Hematopoietic multipotent progenitor cell treated with erythropoietin and hydrocortisone succinate and interleukin-3 and kit ligand, for 17 days (in vitro differentiated cells): ENCODE data around the gene MEIS1.

Source experiments
- DNase-seq: peaks from one replicate; pipeline ENCODE4 v3.0.0-alpha.2; 2015; ENCODE audit warnings: low spot score

Gene MEIS1

GRCh38 chr2:66443979-66444861, 9.3 kb downstream of the MEIS1 start:
- no peak for DNase-seq

- DNase-seq, result no peak
Observed at GRCh38 chr2:66445076-66445924, 10.4 kb downstream of the MEIS1 start.

DNA sequence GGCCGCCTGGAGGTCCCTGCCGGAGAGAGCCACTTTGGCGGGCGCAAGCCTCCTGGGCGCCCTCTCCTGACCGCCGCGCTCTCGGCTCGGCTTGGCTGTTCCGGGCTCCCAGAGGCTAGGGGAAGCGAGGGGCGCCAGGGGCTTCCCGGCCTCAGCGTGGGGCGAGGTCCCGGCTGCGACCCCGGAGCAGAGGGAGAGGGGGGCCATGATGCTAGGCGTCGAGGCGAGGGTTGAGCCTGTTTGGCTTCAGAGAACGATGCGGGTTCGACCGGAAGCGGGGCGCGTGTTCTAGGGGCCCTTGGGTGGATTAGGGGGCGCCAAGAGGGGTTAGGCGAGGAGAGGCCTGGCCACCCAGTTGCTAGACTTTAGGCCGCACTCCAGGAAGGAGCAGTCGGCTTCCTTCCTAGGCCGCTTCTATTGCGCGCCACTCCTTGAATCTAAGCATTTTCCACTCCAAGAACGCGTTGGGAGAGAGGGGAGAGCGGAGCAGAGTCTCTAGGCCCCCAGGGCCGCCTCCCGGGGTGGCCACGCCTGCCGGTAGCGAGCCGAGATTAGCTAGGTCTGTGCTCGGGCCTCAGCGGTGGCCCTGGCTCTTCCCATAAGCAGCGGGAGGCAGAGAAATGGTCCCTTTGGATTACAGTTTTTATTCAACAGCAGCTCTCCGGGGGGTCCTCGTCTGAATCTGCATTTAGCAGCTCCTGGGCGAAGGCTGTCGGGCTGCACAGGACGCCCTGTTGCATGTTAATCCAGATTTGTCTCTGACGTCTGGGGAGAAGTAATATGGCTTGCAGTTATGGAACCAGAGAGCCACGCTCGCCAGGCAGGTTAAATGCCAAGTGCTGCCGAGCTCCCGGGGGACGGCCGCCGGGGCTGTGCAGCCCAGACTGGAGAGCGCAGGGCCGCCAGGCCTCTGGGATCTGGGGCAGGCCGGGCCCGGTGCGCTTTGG, 11.3 kb downstream of the MEIS1 start:
- DNase-seq, result no peak

DNA sequence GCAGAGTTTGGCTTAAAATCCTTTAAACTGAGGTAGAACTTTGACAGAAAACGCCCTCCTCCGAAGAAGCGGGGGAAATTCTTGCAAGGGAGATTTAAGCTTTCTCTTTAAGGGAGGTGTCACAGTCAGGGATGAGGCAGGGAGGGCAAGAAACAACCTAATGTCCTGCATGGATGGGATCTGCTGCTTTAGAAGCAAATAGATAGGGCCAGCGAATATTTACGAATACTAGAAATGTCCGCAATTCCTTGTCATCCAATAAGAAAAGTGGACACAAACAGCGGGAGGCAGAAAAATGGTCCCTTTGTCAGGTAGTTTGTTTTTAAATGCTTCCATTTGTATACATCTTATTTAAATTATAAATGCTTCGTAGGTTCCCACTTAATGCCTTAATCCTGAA, 12.0 kb downstream of the MEIS1 start:
- no peak for DNase-seq

- no peak for DNase-seq
Observed at GRCh38 chr2:66447677-66448076, 12.8 kb downstream of the MEIS1 start.

GRCh38 chr2:66448136-66448991, 13.4 kb downstream of the MEIS1 start:
- no peak for DNase-seq

- DNase-seq, result no peak
Observed at GRCh38 chr2:66452214-66452613, 17.3 kb downstream of the MEIS1 start.

GRCh38 chr2:66452917-66453316, 18.0 kb downstream of the MEIS1 start:
- DNase-seq, result no peak

DNA sequence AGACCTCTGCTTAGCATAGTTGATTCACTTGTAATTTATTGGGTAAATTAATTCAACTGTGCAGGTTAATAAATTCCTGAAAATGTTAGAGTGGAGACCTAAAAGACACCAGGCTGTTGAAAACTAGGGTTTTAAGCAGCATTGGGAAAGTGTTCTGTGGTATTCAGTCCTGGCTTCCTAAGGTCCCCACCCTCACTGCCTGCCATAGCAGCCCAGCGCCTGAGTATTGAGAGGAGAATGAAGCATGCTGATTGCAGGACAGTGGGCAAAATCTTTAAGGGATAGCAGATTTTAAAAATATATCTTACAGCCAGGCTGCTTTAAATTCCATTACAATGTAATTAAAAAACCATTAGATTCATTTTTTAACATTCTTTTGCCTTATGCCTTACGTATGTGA, 20.6 kb downstream of the MEIS1 start:
- no peak for DNase-seq

DNA sequence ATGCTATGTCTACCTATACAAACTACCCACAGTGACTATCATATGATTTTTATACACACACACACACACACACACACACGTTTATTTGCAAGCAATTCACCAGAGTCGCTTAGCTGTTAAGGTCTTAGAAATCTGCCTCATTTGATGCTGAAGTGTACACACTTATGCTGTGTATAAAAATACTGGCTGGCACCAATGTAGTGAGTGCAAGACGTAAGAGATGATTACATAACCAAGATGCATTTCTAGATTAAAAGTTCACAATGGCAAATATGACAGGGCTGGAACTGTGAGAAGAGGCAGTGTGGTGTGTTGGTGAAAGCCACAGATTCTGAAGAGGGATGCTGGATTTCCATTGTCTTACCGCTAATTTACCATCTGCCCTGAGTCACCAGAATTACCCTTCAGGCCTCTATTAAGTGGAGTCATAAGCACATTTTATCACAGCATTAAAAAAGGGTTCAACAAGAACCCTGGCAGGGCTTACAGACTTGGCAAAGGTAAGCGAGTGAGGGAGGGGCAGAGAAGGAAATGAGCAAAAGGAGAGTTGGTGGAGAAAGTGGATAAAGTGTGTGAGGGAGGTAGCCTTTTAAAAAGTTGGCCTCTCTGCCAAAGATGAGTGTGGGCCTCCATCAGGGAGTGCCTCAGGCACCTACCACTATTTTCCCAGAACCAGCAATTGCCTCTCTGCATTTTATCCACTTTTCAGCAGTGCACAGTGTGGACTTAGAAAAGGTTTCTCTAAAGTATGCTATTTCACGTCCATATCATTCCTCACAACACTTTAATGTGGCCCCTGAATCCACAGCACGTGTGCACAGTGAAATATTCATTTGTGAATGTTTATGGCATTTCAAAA, 21.5 kb downstream of the MEIS1 start:
- no peak for DNase-seq

DNA sequence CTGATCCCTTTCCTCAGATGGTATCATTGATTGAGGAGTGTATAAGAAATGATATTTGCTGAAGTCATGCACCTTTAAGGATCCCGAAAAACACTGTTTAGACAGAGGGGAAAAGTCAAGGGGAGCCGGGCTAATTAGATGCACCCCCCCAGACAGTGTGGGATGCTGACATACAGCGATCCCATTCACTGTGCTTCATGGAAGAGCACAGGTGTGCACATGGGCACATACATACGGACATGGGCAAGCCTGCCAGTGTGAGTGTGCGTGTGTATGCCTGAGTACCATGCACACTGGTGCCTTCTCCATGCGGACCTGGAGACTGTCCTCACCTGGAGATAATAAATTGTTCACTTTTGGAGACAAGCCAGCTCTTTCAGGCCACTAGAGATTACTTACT, 22.6 kb downstream of the MEIS1 start:
- no peak for DNase-seq

DNA sequence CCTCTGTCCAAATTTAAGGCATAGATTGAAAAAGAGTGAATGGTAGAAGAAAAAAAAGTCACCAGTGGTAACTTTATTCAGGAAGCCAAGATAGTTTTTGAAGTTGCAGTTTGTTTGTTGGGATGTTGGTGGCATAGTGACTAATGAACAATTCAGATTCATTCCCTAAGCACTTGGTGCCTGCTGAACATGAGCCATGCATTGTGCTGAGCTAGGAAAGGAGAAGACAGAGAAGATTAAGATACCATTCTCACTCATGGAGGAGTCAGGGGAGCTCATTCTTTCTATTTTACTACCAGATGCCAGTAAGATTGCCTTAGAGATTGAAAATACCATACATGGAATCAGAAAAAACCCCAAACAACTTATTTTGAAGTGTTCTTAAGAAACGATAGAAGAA, 25.1 kb downstream of the MEIS1 start:
- no peak for DNase-seq

- DNase-seq, result no peak
Observed at GRCh38 chr2:66461001-66461663, 26.2 kb downstream of the MEIS1 start.

DNA sequence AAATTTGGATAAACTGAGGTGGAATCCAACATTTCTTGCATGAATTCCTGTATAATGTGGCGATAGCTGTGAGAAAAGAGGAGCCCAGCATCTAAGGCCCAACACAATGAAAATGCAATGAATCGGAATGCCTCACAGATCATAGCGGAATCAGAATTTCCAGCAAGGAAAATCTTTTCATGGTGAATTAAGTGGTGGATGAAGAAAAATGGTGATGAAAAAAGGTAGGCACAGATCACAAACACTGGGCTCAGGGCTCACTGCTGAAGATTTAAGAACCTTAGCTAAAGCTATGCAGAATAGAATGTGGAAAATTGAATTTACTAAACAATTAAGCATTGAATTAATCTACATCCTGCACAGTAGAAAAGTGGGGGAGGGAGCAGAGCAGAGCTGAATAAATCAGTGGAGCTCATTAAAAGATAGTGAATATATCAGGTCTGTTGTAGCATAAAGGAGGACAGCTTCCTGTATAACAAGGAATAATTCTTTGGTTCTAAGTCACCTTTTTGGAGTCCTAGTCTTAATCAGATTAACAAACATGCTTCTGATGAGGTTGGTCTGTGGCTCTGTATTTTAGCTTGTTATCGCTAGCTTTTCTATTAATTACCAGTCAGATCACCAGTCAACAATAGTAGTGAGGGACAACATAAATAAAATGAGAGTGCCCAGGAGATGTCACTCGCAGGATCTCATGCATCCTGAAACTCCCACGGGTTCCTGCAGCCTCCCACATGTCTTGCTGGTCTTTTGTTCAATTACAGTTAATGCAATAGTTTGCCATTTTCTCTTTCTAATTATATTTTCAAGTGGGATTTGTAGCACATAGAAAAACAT, 27.0 kb downstream of the MEIS1 start:
- DNase-seq, result no peak

GRCh38 chr2:66462501-66462825, 27.5 kb downstream of the MEIS1 start:
- DNase-seq, result no peak

GRCh38 chr2:66463206-66463755, 28.4 kb downstream of the MEIS1 start:
- no peak for DNase-seq

- no peak for DNase-seq
Observed at GRCh38 chr2:66464930-66465637, 30.2 kb downstream of the MEIS1 start.

GRCh38 chr2:66466433-66466832, 31.5 kb downstream of the MEIS1 start:
- no peak for DNase-seq
